GM12878 (cell line): ENCODE measurements around the gene ACAP1. TPM values are rescaled to one million over a fixed set of nuclear protein-coding genes. Genes with fewer than 3 reads are reported as not detected.
A peak's percentile ranks its signal among the peaks of the same experiment; 100 is the strongest.

Source experiments
- ATAC-seq: fragments of 200-7000 bp; cut with Tn5 transposase; 3 replicates; pipeline ENCODE4 v1.9.1; 2020; ENCODE audit warnings: mild to moderate bottlenecking, moderate library complexity
- BruUV-seq: library from RNA; stranded (reverse); fragments of 400-500 nt; replicated peaks from 2 replicates; lab custom pipeline; 2021; lab: Mats Ljungman, UMichigan
- CTCF ChIA-PET: fragments of 300-600 bp; sonication (Branson Sonifier 250); formaldehyde crosslinking; extraction: SDS; loops from one replicate; lab custom pipeline; 2021; ENCODE audit warnings: inconsistent platforms; lab: Yijun Ruan, JAX
- POLR2A ChIA-PET: fragments of 350-600 bp; formaldehyde crosslinking; extraction: SDS; loops from one replicate; lab custom pipeline; 2021; ENCODE audit warnings: inconsistent platforms; lab: Charles Lee
- RAD21 ChIA-PET: fragments of 300-600 bp; sonication (Branson Sonifier 250); formaldehyde crosslinking; loops from one replicate; lab custom pipeline; 2023; ENCODE audit warnings: antibody characterized with exemption; ENCODE audit not compliant: unreplicated experiment; lab: Charles Lee
- SMC1A ChIA-PET: fragments of 300-600 bp; sonication (Branson Sonifier 250); formaldehyde crosslinking; loops from one replicate; lab custom pipeline; 2023; ENCODE audit not compliant: unreplicated experiment, uncharacterized antibody; lab: Charles Lee
- DNase-seq: peaks from one replicate; pipeline ENCODE4 v3.0.0-alpha.2; 2011; ENCODE audit warnings: low read depth, low spot score
- FAIRE-seq: peaks from 3 replicates; lab custom pipeline; 2011; peaks lifted over from hg19 to GRCh38; lab: Jason Lieb, UNC
- H2AFZ ChIP-seq: 2 replicates; pipeline ENCODE4 v1.6.0; 2011; ENCODE audit warnings: low read depth, low read length, control low read depth; ENCODE audit not compliant: control insufficient read depth
- H3K27ac ChIP-seq: 2 replicates; pipeline ENCODE4 v1.5.1; 2011; ENCODE audit warnings: control low read depth; ENCODE audit not compliant: control insufficient read depth, insufficient read depth
- H3K27me3 ChIP-seq, 2 experiments: replicated peaks in 1 of 2; 2 replicates each; pipeline versions ENCODE4 v1.6.0 to v1.6.1; 2011; ENCODE audit warnings: low read length in 1 of 2; ENCODE audit not compliant: control insufficient read depth in 2 of 2, insufficient read depth in 2 of 2
- H3K36me3 ChIP-seq, 2 experiments: 2 replicates each; pipeline ENCODE4 v1.5.1; 2011; ENCODE audit warnings: low read length in 1 of 2; ENCODE audit not compliant: control insufficient read depth in 2 of 2, insufficient read depth in 2 of 2
- H3K4me1 ChIP-seq: 2 replicates; pipeline ENCODE4 v1.6.1; 2011; ENCODE audit warnings: mild to moderate bottlenecking, low read length, moderate library complexity, mixed read lengths; ENCODE audit not compliant: control insufficient read depth, insufficient read depth
- H3K4me2 ChIP-seq: 2 replicates; pipeline ENCODE4 v1.6.0; 2011; ENCODE audit warnings: control low read depth; ENCODE audit not compliant: control insufficient read depth, insufficient read depth
- H3K4me3 ChIP-seq: fragments of 200-600 bp; sonication (generic); 2 replicates; pipeline ENCODE4 v1.5.1; 2016
- H3K79me2 ChIP-seq: 2 replicates; pipeline ENCODE4 v1.6.0; 2011; ENCODE audit warnings: low read length; ENCODE audit not compliant: control insufficient read depth, insufficient read depth
- H3K9ac ChIP-seq: 2 replicates; pipeline ENCODE4 v1.8.0; 2011; ENCODE audit warnings: low read length, control low read depth, mixed read lengths; ENCODE audit not compliant: control insufficient read depth, insufficient read depth
- H3K9me3 ChIP-seq: replicated peaks from 3 replicates; pipeline ENCODE4 v1.5.1; 2011; ENCODE audit warnings: mild to moderate bottlenecking, low read length; ENCODE audit not compliant: control insufficient read depth, insufficient read depth
- H4K20me1 ChIP-seq: 2 replicates; pipeline ENCODE4 v1.6.0; 2011; ENCODE audit not compliant: control insufficient read depth, insufficient read depth
- CHD4 ChIP-seq: fragments of 200-600 bp; sonication (generic); IDR thresholded peaks from 2 replicates; pipeline ENCODE4 v1.6.1; 2016; ENCODE audit warnings: mild to moderate bottlenecking
- CTCF ChIP-seq, 3 experiments: IDR thresholded peaks in 2 of 3; conservative IDR thresholded peaks in 1 of 3; 2 replicates each; pipeline ENCODE4 v1.5.1; 2011; ENCODE audit warnings: low read depth in 3 of 3, low read length in 3 of 3, mild to moderate bottlenecking in 3 of 3, control low read depth in 2 of 3, moderate library complexity in 2 of 3, inconsistent platforms in 1 of 3, mixed read lengths in 1 of 3; ENCODE audit not compliant: control insufficient read depth in 2 of 3, insufficient read depth in 1 of 3; ENCODE audit errors: extremely low read depth in 1 of 3
- DPF2 ChIP-seq: fragments of 450-650 bp; IDR thresholded peaks from 2 replicates; pipeline ENCODE4 v1.6.1; 2017; ENCODE audit warnings: mild to moderate bottlenecking
- NR2F1 ChIP-seq: fragments of 450-650 bp; conservative IDR thresholded peaks from 2 replicates; pipeline ENCODE4 v1.6.1; 2017; ENCODE audit warnings: mild to moderate bottlenecking
- POLR2AphosphoS2 ChIP-seq: IDR thresholded peaks from 2 replicates; pipeline ENCODE4 v1.6.1; 2011; ENCODE audit warnings: low read depth, mild to moderate bottlenecking, low read length, improper control_type of control experiment, moderate library complexity
- RELA ChIP-seq: fragments of 450-650 bp; IDR thresholded peaks from 2 replicates; pipeline ENCODE4 v1.8.0; 2014; ENCODE audit warnings: borderline replicate concordance; ENCODE audit not compliant: partially characterized antibody
- SIN3A ChIP-seq: IDR thresholded peaks from 2 replicates; pipeline ENCODE4 v1.6.1; 2012; ENCODE audit warnings: low read depth, low read length, improper control_type of control experiment
- SMAD5 ChIP-seq: IDR thresholded peaks from 2 replicates; pipeline ENCODE4 v1.6.1; 2016; ENCODE audit warnings: antibody characterized with exemption, low read depth
- STAT3 ChIP-seq: IDR thresholded peaks from 2 replicates; pipeline ENCODE4 v1.6.1; 2011; ENCODE audit warnings: low read depth, low read length, improper control_type of control experiment
- USF1 ChIP-seq: IDR thresholded peaks from 2 replicates; pipeline ENCODE4 v1.6.1; 2011; ENCODE audit warnings: borderline replicate concordance, low read depth, mild to moderate bottlenecking, moderate library complexity, mixed read lengths, low read length; ENCODE audit not compliant: insufficient read depth; ENCODE audit errors: extremely low read length
- ZNF384 ChIP-seq: IDR thresholded peaks from 2 replicates; pipeline ENCODE4 v1.6.1; 2012; ENCODE audit warnings: low read depth, mild to moderate bottlenecking, low read length, improper control_type of control experiment, borderline replicate concordance
- ZNF687 ChIP-seq: fragments of 450-650 bp; IDR thresholded peaks from 2 replicates; pipeline ENCODE4 v1.6.1; 2017; ENCODE audit warnings: mild to moderate bottlenecking, moderate library complexity
- WGBS: methylation state at CpG from one replicate; pipeline ENCODE4 v1.1.6; 2016; ENCODE audit warnings: low lambda C conversion rate; ENCODE audit not compliant: insufficient replicate concordance, insufficient coverage; ENCODE audit errors: missing lambda C conversion rate; 5-methylcytosine and 5-hydroxymethylcytosine counted together
- in situ Hi-C: fragments of 300-500 bp; cut with MboI; formaldehyde crosslinking; loops from 9 replicates; pipeline ENCODE4 v1.14.3; 2018; ENCODE audit warnings: mixed read lengths
- intact Hi-C: fragments of 100-400 bp; cut with micrococcal nuclease; formaldehyde crosslinking; loops from one replicate; pipeline ENCODE4 v1.14.2; 2022; ENCODE audit not compliant: unreplicated experiment
- polyA plus RNA-seq, 11 experiments: library from polyadenylated mRNA; depleted of rRNA in 4 of 11; unstranded in 6 of 11; stranded (reverse) in 5 of 11; fragments of >200 nt; fragmentation: Nextera tagmentation in 4 of 11; fragmentation: Illumina TruSeq in 1 of 11; extraction: Ambion mirVana in 4 of 11; extraction: Trizol in 1 of 11; gene quantifications; 1 replicate in 1 of 11; 2 replicates in 10 of 11; pipeline versions ENCODE4 v1.2.1 to v1.2.3, GENCODE V29; 2011 to 2016; ENCODE audit warnings: inconsistent platforms in 2 of 11, missing spikeins in 2 of 11, low read depth in 1 of 11
- total RNA-seq, 4 experiments: library from RNA; depleted of rRNA in 3 of 4; stranded (reverse); fragments of >200 nt in 3 of 4; fragmentation: Illumina TruSeq in 1 of 4; extraction: Trizol in 1 of 4; gene quantifications; 2 replicates each; pipeline versions ENCODE4 v1.2.1 to v1.2.3, GENCODE V29; 2013 to 2021
- TF ChIP-seq, protein P1 (sequence below): IDR thresholded peaks from 2 replicates; pipeline ENCODE4 v1.6.1; 2011; ENCODE audit warnings: mild to moderate bottlenecking, low read depth, low read length, moderate library complexity; ENCODE audit not compliant: insufficient replicate concordance

The ACAP1 gene
- total and polyA plus RNA-seq, 10 of the 15 experiments (the other 5 are each of a cell fraction or from before 2014, with no cell fraction given) = 5.7 to 245 (median 118) TPM

DNA sequence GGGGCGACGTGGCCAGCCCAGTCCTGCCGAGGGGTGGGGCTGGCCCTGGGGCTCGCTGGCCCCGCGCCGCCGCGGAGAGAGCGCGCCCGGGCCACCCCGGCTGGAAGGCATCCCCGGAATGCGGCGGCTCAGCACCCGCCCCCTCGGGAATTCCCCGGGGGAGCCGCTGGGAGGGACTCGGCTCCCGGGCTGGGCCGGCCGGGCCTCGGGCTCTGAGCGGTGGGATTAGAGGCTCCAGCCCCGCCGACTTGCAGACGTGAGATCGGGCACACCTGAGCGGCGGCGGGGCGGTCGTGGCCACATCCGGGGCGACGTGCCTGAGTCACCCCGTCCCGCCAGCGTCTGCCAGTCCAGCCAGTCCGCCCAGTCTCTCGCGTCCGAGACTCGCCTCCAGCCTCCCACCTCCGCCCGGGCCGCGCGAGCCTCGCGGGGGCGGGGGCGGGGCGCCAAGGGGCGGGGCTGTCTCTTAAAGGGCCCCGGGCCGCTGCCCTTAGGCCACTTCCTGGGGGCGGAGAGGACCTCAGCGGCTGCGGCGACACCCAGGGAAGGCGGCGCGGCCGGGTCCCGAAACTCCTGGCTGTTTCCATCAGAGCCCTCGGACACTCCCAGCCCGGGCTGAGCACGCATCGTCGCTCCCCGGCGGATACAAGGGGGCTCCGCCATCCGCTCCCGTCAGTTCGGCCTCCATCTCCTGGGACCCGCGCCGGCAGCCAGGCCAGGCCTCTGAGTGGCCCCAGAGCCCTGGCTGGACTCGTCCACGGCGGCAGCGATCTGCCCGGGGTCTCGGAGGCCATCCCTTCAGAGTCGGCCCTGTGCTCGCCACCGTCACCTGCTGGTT, 15.6 kb downstream of the ACAP1 start, which contains the start of gene KCTD11:
TSS of gene KCTD11 (plus strand) at position 498 of the 838 bp plus-strand sequence.
- Histone ChIP-seq H3K4me2 (peak within 1 kb of the TSS; percentile 93), H3K27me3 (no peaks in the 10 kb centered on the region), H3K27ac (peak within 1 kb of the TSS; percentile 59), H4K20me1 (no peaks in the 10 kb centered on the region), H3K4me1 (peaks cover 23% of the 10 kb centered on the region), H3K79me2 (peaks cover 7% of the 10 kb centered on the region), H3K9me3 (no peaks in the 10 kb centered on the region), H3K9ac (peak within 1 kb of the TSS; percentile 62), H3K4me3 (peak within 1 kb of the TSS; percentile 88), H3K36me3 (peaks cover 4 to 8% of the 10 kb centered on the region in 2 experiments; a peak in 3 of 4 replicates), H2AFZ (peak within 1 kb of the TSS; percentile 34)
- no TSS peak for BruUV-seq
- ChIA-PET SMC1A (interaction anchor here (1.4 to 4.8 kb wide), 3 partner anchors 14 to 16 kb away, joined by 3 to 33 read pairs (median 4); partner anchors contain the start of gene ACAP1), CTCF (interaction anchor here (0.7 to 4.4 kb wide), 7 partner anchors 12 to 335 kb away, joined by 3 to 34 read pairs (median 4); partner anchors contain the start of genes ACAP1 and TP53), RAD21 (interaction anchor here (0.8 to 5.0 kb wide), 6 partner anchors 15 to 114 kb away, joined by 3 to 45 read pairs (median 4); partner anchors contain the start of genes ACAP1, NEURL4 and TMEM256), POLR2A (interaction anchor here (0.5 to 5.2 kb wide), 4 partner anchors 9 to 22 kb away, joined by 10 to 52 read pairs (median 22); partner anchors contain the start of genes ACAP1 and NEURL4)
- DNase-seq (no peak), ATAC-seq (peak; percentile 81), FAIRE-seq (no peak)
- intact Hi-C loops = loop anchor here (5.0 kb wide), 1 partner anchor 85 kb away; the partner anchor contains the start of genes FGF11 and TMEM102
- in situ Hi-C loops = no loop called here
- WGBS = 1% methylated on average over 62 of the region's 91 CpGs
- no peak for TF ChIP-seq STAT3
- TF ChIP-seq RELA = peak; percentile 18
- peak; percentile 82 for TF ChIP-seq DPF2
- no peak for TF ChIP-seq CHD4
- peak in 2 of 3 experiments; percentile 55 to 59; a peak in 3 of 6 replicates for TF ChIP-seq CTCF (IDR thresholded peaks at IDR 0.05 in 2 of 3, conservative IDR thresholded peaks at IDR 0.05 in 1 of 3; ENCODE audit: control insufficient read depth in 2 of 3, extremely low read depth in 1 of 3, insufficient read depth in 1 of 3, low read depth in 3 of 3, low read length in 3 of 3)
- TF ChIP-seq, protein P1, sequence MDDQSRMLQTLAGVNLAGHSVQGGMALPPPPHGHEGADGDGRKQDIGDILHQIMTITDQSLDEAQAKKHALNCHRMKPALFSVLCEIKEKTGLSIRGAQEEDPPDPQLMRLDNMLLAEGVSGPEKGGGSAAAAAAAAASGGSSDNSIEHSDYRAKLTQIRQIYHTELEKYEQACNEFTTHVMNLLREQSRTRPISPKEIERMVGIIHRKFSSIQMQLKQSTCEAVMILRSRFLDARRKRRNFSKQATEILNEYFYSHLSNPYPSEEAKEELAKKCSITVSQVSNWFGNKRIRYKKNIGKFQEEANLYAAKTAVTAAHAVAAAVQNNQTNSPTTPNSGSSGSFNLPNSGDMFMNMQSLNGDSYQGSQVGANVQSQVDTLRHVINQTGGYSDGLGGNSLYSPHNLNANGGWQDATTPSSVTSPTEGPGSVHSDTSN = no peak
- TF ChIP-seq SMAD5 = peak; percentile 70; the same call in 1 of the 2 replicates
- peak; percentile 60; the same call in 1 of the 2 replicates for TF ChIP-seq NR2F1
- no peak for TF ChIP-seq ZNF384
- TF ChIP-seq USF1 = no peak
- TF ChIP-seq SIN3A = peak; percentile 35; the same call in 1 of the 2 replicates
- peak; percentile 57; the same call in 1 of the 2 replicates for TF ChIP-seq ZNF687
- TF ChIP-seq POLR2AphosphoS2 = peak; percentile 88
